ENCODE data around the gene ZFPM1.

- TF ChIP-seq CTCF (IDR thresholded peaks at IDR 0.05) = no peak
- TF ChIP-seq POLR2A (IDR thresholded peaks at IDR 0.05) = no peak
Observed at GRCh38 chr16:88504489-88505404, 51.7 kb downstream of the ZFPM1 start.
